ENCODE data around the gene NANOGP8.

DNA sequence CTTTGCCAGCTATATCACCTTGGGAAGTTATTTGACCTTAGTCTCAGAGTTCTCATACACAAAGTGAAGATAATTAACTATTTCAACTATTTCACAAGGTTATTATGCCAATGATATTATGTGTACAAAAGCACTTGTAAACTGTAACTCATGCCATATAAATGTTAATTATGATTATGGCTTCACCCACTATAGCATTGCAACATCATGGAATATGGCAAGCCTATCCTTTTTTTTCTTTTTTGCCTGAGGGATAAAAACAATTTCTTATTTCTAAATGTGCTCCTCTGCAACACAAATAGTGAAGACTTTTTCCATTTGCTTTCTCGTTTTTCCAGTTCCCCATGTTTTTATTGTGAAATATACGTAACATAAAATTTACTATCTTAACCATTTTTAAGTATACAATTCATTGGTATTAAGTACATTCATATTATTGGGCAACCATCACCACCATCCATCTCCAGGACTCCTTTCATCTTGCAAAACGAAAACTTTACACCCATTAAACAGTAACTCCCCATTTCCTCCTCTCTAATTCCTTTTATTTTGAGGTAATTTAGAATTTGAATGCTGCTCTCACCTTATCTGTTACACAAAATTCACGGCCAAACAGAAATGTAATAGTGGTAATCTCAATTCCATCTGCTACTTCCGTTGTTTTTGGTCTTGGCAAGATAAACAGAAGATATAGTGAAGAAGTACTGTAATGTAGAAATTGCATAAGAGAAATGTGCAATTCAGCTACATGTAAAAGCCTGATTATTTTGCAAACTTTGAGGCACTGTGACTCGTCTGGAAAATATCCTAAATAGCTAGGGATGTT is 46.3 kb downstream of the NANOGP8 start:
- TF ChIP-seq TAF1 (IDR thresholded peaks at IDR 0.05; ENCODE audit: low read depth), result no peak
- TF ChIP-seq, protein P1, sequence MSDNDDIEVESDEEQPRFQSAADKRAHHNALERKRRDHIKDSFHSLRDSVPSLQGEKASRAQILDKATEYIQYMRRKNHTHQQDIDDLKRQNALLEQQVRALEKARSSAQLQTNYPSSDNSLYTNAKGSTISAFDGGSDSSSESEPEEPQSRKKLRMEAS (IDR thresholded peaks at IDR 0.05), result no peak
- no peak for TF ChIP-seq TCF12 (IDR thresholded peaks at IDR 0.05; ENCODE audit: low read depth)
- TF ChIP-seq, protein P2, sequence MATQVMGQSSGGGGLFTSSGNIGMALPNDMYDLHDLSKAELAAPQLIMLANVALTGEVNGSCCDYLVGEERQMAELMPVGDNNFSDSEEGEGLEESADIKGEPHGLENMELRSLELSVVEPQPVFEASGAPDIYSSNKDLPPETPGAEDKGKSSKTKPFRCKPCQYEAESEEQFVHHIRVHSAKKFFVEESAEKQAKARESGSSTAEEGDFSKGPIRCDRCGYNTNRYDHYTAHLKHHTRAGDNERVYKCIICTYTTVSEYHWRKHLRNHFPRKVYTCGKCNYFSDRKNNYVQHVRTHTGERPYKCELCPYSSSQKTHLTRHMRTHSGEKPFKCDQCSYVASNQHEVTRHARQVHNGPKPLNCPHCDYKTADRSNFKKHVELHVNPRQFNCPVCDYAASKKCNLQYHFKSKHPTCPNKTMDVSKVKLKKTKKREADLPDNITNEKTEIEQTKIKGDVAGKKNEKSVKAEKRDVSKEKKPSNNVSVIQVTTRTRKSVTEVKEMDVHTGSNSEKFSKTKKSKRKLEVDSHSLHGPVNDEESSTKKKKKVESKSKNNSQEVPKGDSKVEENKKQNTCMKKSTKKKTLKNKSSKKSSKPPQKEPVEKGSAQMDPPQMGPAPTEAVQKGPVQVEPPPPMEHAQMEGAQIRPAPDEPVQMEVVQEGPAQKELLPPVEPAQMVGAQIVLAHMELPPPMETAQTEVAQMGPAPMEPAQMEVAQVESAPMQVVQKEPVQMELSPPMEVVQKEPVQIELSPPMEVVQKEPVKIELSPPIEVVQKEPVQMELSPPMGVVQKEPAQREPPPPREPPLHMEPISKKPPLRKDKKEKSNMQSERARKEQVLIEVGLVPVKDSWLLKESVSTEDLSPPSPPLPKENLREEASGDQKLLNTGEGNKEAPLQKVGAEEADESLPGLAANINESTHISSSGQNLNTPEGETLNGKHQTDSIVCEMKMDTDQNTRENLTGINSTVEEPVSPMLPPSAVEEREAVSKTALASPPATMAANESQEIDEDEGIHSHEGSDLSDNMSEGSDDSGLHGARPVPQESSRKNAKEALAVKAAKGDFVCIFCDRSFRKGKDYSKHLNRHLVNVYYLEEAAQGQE (IDR thresholded peaks at IDR 0.05; ENCODE audit: low read depth), result no peak
- TF ChIP-seq EP300 (IDR thresholded peaks at IDR 0.05; ENCODE audit: borderline replicate concordance), result no peak
- TF ChIP-seq CEBPB (IDR thresholded peaks at IDR 0.05), result no peak

Measured in Ishikawa (cell line).